SH-SY5Y (cell line): ENCODE results near the gene SGPP2.

Experiments used
- GATA2 ChIP-seq: IDR thresholded peaks from 2 replicates; pipeline ENCODE4 v1.6.1; 2011; ENCODE audit warnings: mild to moderate bottlenecking, low read depth, low read length
- GATA3 ChIP-seq: IDR thresholded peaks from 2 replicates; pipeline ENCODE4 v1.6.1; 2011; ENCODE audit warnings: low read depth, mild to moderate bottlenecking, low read length, moderate library complexity

DNA sequence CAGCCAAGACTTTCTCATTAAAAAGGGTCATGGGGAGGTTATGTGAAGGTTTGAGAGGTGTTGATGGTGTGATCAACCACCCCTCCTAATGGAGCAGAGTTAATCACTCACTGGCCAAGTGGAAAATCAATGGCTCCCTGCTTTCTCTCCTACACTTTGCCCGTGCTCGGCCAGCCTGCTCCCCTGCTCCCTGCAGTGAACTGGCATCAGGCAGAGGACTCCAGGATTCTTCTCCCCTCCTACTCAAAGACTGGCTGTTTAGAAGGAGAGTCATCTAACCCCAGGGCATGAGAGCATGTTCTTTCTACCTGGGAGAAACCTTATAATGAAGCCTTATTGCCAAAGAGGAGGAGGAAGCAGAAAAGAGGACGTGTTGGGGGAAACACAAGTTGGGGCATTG lies 74.9 kb downstream of the SGPP2 start:
- TF ChIP-seq GATA3: no peak
- no peak for TF ChIP-seq GATA2
